ENCODE measurements around the gene CD69. TPM values are rescaled to one million over a fixed set of nuclear protein-coding genes. Genes with fewer than 3 reads are reported as not detected.

The CD69 gene
- total and polyA plus RNA-seq, 4 donors = 1.3 to 2.7 (median 1.7) TPM

DNA sequence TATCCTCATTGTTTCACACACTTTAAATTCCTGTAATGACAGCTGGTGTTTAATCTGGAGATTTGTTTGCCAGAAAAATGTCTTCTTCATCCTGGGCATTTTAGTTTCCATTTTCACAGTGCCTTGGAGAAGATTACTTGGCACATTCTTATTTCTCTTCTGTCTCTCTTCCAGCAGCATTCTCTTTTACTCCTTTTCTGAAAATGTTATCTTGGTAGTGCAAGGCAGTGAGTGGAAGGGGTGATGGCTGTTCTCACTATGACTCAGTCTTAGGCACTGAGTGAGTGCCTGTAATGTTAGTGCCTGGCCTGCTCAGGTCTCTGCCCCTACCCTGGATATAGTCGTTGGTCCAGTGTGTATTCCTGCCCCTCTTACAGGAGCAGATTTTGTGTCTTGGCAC, 40.9 kb downstream of the CD69 start:
- H3K9me3 ChIP-seq (ENCODE audit: control insufficient read depth in 4 of 4, low read length in 3 of 4) = no peaks in the 10 kb centered on the region
- no peak for DNase-seq (ENCODE audit: low spot score)
- H3K27ac ChIP-seq (ENCODE audit: low read depth in 1 of 2, low read length in 2 of 2) = no peak overlapping the region
- H3K4me3 ChIP-seq (ENCODE audit: low read depth in 1 of 3, low read length in 3 of 3) = no peak overlapping the region
- H3K27me3 ChIP-seq (ENCODE audit: control insufficient read depth in 4 of 4, insufficient read depth in 4 of 4, low read length in 3 of 4) = peaks cover 0 to 5% (median under 1%) of the 10 kb centered on the region in 4 donors
- H3K36me3 ChIP-seq (ENCODE audit: control insufficient read depth in 4 of 4, insufficient read depth in 3 of 4, low read depth in 1 of 4, low read length in 3 of 4) = no peaks in the 10 kb centered on the region
- 80% methylated on average over 1 of the region's 1 CpG for WGBS
- TF ChIP-seq EGR1 (IDR thresholded peaks at IDR 0.05; ENCODE audit: low read depth in 2 of 2) = no peak
- TF ChIP-seq, protein P1, sequence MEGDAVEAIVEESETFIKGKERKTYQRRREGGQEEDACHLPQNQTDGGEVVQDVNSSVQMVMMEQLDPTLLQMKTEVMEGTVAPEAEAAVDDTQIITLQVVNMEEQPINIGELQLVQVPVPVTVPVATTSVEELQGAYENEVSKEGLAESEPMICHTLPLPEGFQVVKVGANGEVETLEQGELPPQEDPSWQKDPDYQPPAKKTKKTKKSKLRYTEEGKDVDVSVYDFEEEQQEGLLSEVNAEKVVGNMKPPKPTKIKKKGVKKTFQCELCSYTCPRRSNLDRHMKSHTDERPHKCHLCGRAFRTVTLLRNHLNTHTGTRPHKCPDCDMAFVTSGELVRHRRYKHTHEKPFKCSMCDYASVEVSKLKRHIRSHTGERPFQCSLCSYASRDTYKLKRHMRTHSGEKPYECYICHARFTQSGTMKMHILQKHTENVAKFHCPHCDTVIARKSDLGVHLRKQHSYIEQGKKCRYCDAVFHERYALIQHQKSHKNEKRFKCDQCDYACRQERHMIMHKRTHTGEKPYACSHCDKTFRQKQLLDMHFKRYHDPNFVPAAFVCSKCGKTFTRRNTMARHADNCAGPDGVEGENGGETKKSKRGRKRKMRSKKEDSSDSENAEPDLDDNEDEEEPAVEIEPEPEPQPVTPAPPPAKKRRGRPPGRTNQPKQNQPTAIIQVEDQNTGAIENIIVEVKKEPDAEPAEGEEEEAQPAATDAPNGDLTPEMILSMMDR (IDR thresholded peaks at IDR 0.05; ENCODE audit: low read depth, low read length, missing input control) = no peak
- TF ChIP-seq NR2F2 (IDR thresholded peaks at IDR 0.05) = no peak
- no peak for TF ChIP-seq JUND (IDR thresholded peaks at IDR 0.05)
- no peak for TF ChIP-seq HNF4A (conservative IDR thresholded peaks at IDR 0.05)
- TF ChIP-seq SP1 (IDR thresholded peaks at IDR 0.05) = no peak
- TF ChIP-seq, protein P2, sequence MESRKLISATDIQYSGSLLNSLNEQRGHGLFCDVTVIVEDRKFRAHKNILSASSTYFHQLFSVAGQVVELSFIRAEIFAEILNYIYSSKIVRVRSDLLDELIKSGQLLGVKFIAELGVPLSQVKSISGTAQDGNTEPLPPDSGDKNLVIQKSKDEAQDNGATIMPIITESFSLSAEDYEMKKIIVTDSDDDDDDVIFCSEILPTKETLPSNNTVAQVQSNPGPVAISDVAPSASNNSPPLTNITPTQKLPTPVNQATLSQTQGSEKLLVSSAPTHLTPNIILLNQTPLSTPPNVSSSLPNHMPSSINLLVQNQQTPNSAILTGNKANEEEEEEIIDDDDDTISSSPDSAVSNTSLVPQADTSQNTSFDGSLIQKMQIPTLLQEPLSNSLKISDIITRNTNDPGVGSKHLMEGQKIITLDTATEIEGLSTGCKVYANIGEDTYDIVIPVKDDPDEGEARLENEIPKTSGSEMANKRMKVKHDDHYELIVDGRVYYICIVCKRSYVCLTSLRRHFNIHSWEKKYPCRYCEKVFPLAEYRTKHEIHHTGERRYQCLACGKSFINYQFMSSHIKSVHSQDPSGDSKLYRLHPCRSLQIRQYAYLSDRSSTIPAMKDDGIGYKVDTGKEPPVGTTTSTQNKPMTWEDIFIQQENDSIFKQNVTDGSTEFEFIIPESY (IDR thresholded peaks at IDR 0.05) = no peak
- no peak for TF ChIP-seq FOXA2 (IDR thresholded peaks at IDR 0.05)
- no peak for TF ChIP-seq TAF1 (conservative IDR thresholded peaks at IDR 0.05)
- TF ChIP-seq, protein P3, sequence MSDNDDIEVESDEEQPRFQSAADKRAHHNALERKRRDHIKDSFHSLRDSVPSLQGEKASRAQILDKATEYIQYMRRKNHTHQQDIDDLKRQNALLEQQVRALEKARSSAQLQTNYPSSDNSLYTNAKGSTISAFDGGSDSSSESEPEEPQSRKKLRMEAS (IDR thresholded peaks at IDR 0.05) = no peak
- TF ChIP-seq YY1 (IDR thresholded peaks at IDR 0.05) = no peak
- no peak for TF ChIP-seq FOXA1 (IDR thresholded peaks at IDR 0.05)
- no peak for TF ChIP-seq RXRA (IDR thresholded peaks at IDR 0.05)
- TF ChIP-seq, protein P4, sequence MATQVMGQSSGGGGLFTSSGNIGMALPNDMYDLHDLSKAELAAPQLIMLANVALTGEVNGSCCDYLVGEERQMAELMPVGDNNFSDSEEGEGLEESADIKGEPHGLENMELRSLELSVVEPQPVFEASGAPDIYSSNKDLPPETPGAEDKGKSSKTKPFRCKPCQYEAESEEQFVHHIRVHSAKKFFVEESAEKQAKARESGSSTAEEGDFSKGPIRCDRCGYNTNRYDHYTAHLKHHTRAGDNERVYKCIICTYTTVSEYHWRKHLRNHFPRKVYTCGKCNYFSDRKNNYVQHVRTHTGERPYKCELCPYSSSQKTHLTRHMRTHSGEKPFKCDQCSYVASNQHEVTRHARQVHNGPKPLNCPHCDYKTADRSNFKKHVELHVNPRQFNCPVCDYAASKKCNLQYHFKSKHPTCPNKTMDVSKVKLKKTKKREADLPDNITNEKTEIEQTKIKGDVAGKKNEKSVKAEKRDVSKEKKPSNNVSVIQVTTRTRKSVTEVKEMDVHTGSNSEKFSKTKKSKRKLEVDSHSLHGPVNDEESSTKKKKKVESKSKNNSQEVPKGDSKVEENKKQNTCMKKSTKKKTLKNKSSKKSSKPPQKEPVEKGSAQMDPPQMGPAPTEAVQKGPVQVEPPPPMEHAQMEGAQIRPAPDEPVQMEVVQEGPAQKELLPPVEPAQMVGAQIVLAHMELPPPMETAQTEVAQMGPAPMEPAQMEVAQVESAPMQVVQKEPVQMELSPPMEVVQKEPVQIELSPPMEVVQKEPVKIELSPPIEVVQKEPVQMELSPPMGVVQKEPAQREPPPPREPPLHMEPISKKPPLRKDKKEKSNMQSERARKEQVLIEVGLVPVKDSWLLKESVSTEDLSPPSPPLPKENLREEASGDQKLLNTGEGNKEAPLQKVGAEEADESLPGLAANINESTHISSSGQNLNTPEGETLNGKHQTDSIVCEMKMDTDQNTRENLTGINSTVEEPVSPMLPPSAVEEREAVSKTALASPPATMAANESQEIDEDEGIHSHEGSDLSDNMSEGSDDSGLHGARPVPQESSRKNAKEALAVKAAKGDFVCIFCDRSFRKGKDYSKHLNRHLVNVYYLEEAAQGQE (IDR thresholded peaks at IDR 0.05) = no peak
- TF ChIP-seq, protein P5, sequence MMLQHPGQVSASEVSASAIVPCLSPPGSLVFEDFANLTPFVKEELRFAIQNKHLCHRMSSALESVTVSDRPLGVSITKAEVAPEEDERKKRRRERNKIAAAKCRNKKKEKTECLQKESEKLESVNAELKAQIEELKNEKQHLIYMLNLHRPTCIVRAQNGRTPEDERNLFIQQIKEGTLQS (IDR thresholded peaks at IDR 0.05) = no peak
- TF ChIP-seq RAD21 (IDR thresholded peaks at IDR 0.05) = no peak
- TF ChIP-seq GABPA (IDR thresholded peaks at IDR 0.05 in 1 of 2, conservative IDR thresholded peaks at IDR 0.05 in 1 of 2) = no peak
- TF ChIP-seq HNF4G (IDR thresholded peaks at IDR 0.05) = no peak
- H3K4me1 ChIP-seq (ENCODE audit: control insufficient read depth in 4 of 4, insufficient read depth in 4 of 4, low read length in 3 of 4) = no peaks in the 10 kb centered on the region
- no peak overlapping the region for H3K9ac ChIP-seq (ENCODE audit: low read depth in 1 of 2, low read length in 2 of 2)
